HepG2 (cell line): ENCODE data around the gene CIT. TPM values are rescaled to one million over a fixed set of nuclear protein-coding genes. Genes with fewer than 3 reads are reported as not detected.

ENCODE experiments used
- ARID5B ChIP-seq: IDR thresholded peaks from 2 replicates; pipeline ENCODE4 v1.4.0; 2020; ENCODE audit warnings: mild to moderate bottlenecking, missing genetic modification reagents
- ATF3 ChIP-seq: sonication (generic); formaldehyde crosslinking; IDR thresholded peaks from 2 replicates; pipeline ENCODE4 v1.4.0; 2020; ENCODE audit warnings: missing genetic modification reagents
- CTCF ChIP-seq: sonication (generic); formaldehyde crosslinking; IDR thresholded peaks from 2 replicates; pipeline ENCODE4 v1.5.0; 2020; ENCODE audit warnings: mild to moderate bottlenecking, missing genetic modification reagents, moderate library complexity
- DRAP1 ChIP-seq: IDR thresholded peaks from 2 replicates; pipeline ENCODE4 v1.6.1; 2016; ENCODE audit warnings: missing genetic modification reagents, missing compliant biosample characterization
- FIP1L1 ChIP-seq: fragments of 200-400 bp; formaldehyde crosslinking; IDR thresholded peaks from 2 replicates; pipeline ENCODE4 v1.6.1; 2018; ENCODE audit warnings: low read depth, mild to moderate bottlenecking, low read length, moderate library complexity, borderline replicate concordance; ENCODE audit not compliant: insufficient read depth
- FOXA3 ChIP-seq: IDR thresholded peaks from 2 replicates; pipeline ENCODE4 v1.6.1; 2016; ENCODE audit warnings: missing genetic modification reagents, missing compliant biosample characterization
- FOXP1 ChIP-seq, 2 experiments: fragments of 450-650 bp in 1 of 2; IDR thresholded peaks; 2 replicates each; pipeline ENCODE4 v1.6.1; 2017 to 2018; ENCODE audit warnings: antibody characterized with exemption in 1 of 2
- GFI1 ChIP-seq: sonication (generic); formaldehyde crosslinking; IDR thresholded peaks from 2 replicates; pipeline ENCODE4 v1.5.0; 2020; ENCODE audit warnings: missing genetic modification reagents, mild to moderate bottlenecking, borderline replicate concordance
- KDM6A ChIP-seq: IDR thresholded peaks from 2 replicates; pipeline ENCODE4 v1.6.1; 2016; ENCODE audit warnings: low read depth
- MIXL1 ChIP-seq: IDR thresholded peaks from 2 replicates; pipeline ENCODE4 v1.6.1; 2016
- NR2C2 ChIP-seq: sonication (generic); formaldehyde crosslinking; IDR thresholded peaks from 2 replicates; pipeline ENCODE4 v1.4.0; 2020; ENCODE audit warnings: missing genetic modification reagents, mild to moderate bottlenecking, moderate library complexity, borderline replicate concordance
- POLR2AphosphoS2 ChIP-seq: IDR thresholded peaks from 2 replicates; pipeline ENCODE4 v1.6.1; 2011; ENCODE audit warnings: low read depth, low read length, improper control_type of control experiment
- SNAPC2 ChIP-seq: sonication (generic); formaldehyde crosslinking; IDR thresholded peaks from 2 replicates; pipeline ENCODE4 v1.8.1; 2022; ENCODE audit warnings: mild to moderate bottlenecking, missing genetic modification reagents
- SPEN ChIP-seq: sonication (generic); formaldehyde crosslinking; IDR thresholded peaks from 2 replicates; pipeline ENCODE4 v1.5.1; 2020; ENCODE audit warnings: low read depth, mild to moderate bottlenecking, missing genetic modification reagents
- THAP7 ChIP-seq: sonication (generic); formaldehyde crosslinking; IDR thresholded peaks from 2 replicates; pipeline ENCODE4 v1.8.1; 2023; ENCODE audit warnings: mild to moderate bottlenecking, missing genetic modification reagents
- ZBTB7A ChIP-seq: sonication (generic); formaldehyde crosslinking; IDR thresholded peaks from 2 replicates; pipeline ENCODE4 v1.8.0; 2022; ENCODE audit warnings: mild to moderate bottlenecking, missing genetic modification reagents
- ZNF264 ChIP-seq: sonication (generic); formaldehyde crosslinking; IDR thresholded peaks from 2 replicates; pipeline ENCODE4 v1.4.0; 2020; ENCODE audit warnings: missing genetic modification reagents
- ZNF362 ChIP-seq: sonication (generic); formaldehyde crosslinking; IDR thresholded peaks from 2 replicates; pipeline ENCODE4 v1.4.0; 2020; ENCODE audit warnings: missing genetic modification reagents, mild to moderate bottlenecking, borderline replicate concordance
- ZNF567 ChIP-seq: sonication (generic); formaldehyde crosslinking; IDR thresholded peaks from 2 replicates; pipeline ENCODE4 v1.8.1; 2023; ENCODE audit warnings: mild to moderate bottlenecking, missing genetic modification reagents, borderline replicate concordance
- ZNF670 ChIP-seq: sonication (generic); formaldehyde crosslinking; IDR thresholded peaks from 2 replicates; pipeline ENCODE4 v1.8.0; 2022; ENCODE audit warnings: mild to moderate bottlenecking, missing genetic modification reagents, borderline replicate concordance
- polyA plus RNA-seq, 8 experiments: library from polyadenylated mRNA; depleted of rRNA in 3 of 8; stranded (reverse) in 7 of 8; unstranded in 1 of 8; fragments of >200 nt; fragmentation: Illumina TruSeq in 4 of 8; extraction: Trizol in 4 of 8; gene quantifications; 2 replicates each; pipeline versions ENCODE4 v1.2.1 to v1.2.3, GENCODE V29; 2011 to 2016; ENCODE audit warnings: low read depth in 4 of 8, missing spikeins in 1 of 8, mixed read lengths in 1 of 8; ENCODE audit not compliant: insufficient read depth in 1 of 8
- total RNA-seq, 5 experiments: library from RNA; depleted of rRNA; stranded (reverse); fragments of >200 nt; fragmentation: Illumina TruSeq; extraction: Trizol; gene quantifications; 2 replicates each; pipeline ENCODE4 v1.2.3, GENCODE V29; 2016; ENCODE audit warnings: low read depth in 1 of 5

The CIT gene
- total and polyA plus RNA-seq, 2 of the 13 experiments (the other 11 are each of a cell fraction or from before 2014, with no cell fraction given), result 7.7 to 11.7 TPM

GRCh38 chr12:119669744-119670472, 207.2 kb downstream of the CIT start (continued):
- TF ChIP-seq ZNF567 (CRISPR knock-in tag) (0 out of 2 replicates have a peak, but pooled peaks have one; percentile 56), FIP1L1 (no peak), ZNF670 (CRISPR knock-in tag) (0 out of 2 replicates have a peak, but pooled peaks have one; percentile 16), SNAPC2 (CRISPR knock-in tag) (0 out of 2 replicates have a peak, but pooled peaks have one; percentile 10), ZBTB7A (CRISPR knock-in tag) (no peak), KDM6A (CRISPR knock-in tag) (peak; percentile 11), ZNF264 (peak; percentile 38; the same call in 1 of the 2 replicates), FOXA3 (0 out of 2 replicates have a peak, but pooled peaks have one; percentile 27), NR2C2 (CRISPR knock-in tag) (peak; percentile 14; the same call in 1 of the 2 replicates), POLR2AphosphoS2 (no peak), FOXP1 (IDR thresholded peaks at IDR 0.05) (no peak), FOXP1 (CRISPR knock-in tag; IDR thresholded peaks at IDR 0.05) (0 out of 2 replicates have a peak, but pooled peaks have one; percentile 16), THAP7 (CRISPR knock-in tag) (no peak), GFI1 (CRISPR knock-in tag) (peak; percentile 40; the same call in 1 of the 2 replicates), ATF3 (CRISPR knock-in tag) (no peak), CTCF (CRISPR knock-in tag) (0 out of 2 replicates have a peak, but pooled peaks have one; percentile 12), DRAP1 (CRISPR knock-in tag) (peak; percentile 13; the same call in 1 of the 2 replicates), ZNF362 (peak; percentile 80), SPEN (no peak), ARID5B (CRISPR knock-in tag) (peak; percentile 58; the same call in 1 of the 2 replicates), MIXL1 (CRISPR knock-in tag) (no peak; the same call in 1 of the 2 replicates)
